SK-N-SH treated with all-trans-retinoic acid at 6 μM for 48 hours (cell line): ENCODE results near the gene RAB11FIP4.

Experiments used
- ATAC-seq: fragments of 200-7000 bp; cut with Tn5 transposase; 3 replicates; pipeline ENCODE4 v1.9.1; 2020; ENCODE audit warnings: mild to moderate bottlenecking, moderate library complexity
- ARNTL ChIP-seq: fragments of 450-650 bp; formaldehyde crosslinking; IDR thresholded peaks from 2 replicates; pipeline ENCODE4 v1.5.0; 2020; ENCODE audit warnings: low read depth, mild to moderate bottlenecking, moderate library complexity, borderline replicate concordance
- BACH2 ChIP-seq: fragments of 250-450 bp; sonication (Bioruptor Pico); IDR thresholded peaks from 2 replicates; pipeline ENCODE4 v1.9.0; 2021; ENCODE audit warnings: mild to moderate bottlenecking, borderline replicate concordance
- CSDC2 ChIP-seq: fragments of 250-450 bp; sonication (Bioruptor Pico); IDR thresholded peaks from 2 replicates; pipeline ENCODE4 v1.5.0; 2020; ENCODE audit warnings: mild to moderate bottlenecking, moderate library complexity
- ESRRG ChIP-seq: fragments of 250-450 bp; sonication (Bioruptor Pico); IDR thresholded peaks from 2 replicates; pipeline ENCODE4 v1.6.1; 2021; ENCODE audit warnings: mild to moderate bottlenecking
- GLIS3 ChIP-seq: fragments of 250-450 bp; sonication (Bioruptor Pico); IDR thresholded peaks from 2 replicates; pipeline ENCODE4 v1.5.0; 2020; ENCODE audit warnings: mild to moderate bottlenecking, moderate library complexity
- ISL1 ChIP-seq: fragments of 250-450 bp; sonication (Bioruptor Pico); IDR thresholded peaks from 2 replicates; pipeline ENCODE4 v2.1.2; 2022; ENCODE audit warnings: mild to moderate bottlenecking, moderate library complexity
- PPARA ChIP-seq: fragments of 250-450 bp; sonication (Bioruptor Pico); IDR thresholded peaks from 2 replicates; pipeline ENCODE4 v1.5.0; 2020; ENCODE audit warnings: mild to moderate bottlenecking, borderline replicate concordance
- RARB ChIP-seq: fragments of 250-450 bp; sonication (Bioruptor Pico); IDR thresholded peaks from 2 replicates; pipeline ENCODE4 v1.8.0; 2021; ENCODE audit warnings: mild to moderate bottlenecking, moderate library complexity
- SNAI2 ChIP-seq: fragments of 250-450 bp; sonication (Bioruptor Pico); IDR thresholded peaks from 2 replicates; pipeline ENCODE4 v1.5.0; 2020; ENCODE audit warnings: mild to moderate bottlenecking, moderate library complexity
- TCF4 ChIP-seq: fragments of 250-450 bp; sonication (Bioruptor Pico); IDR thresholded peaks from 2 replicates; pipeline ENCODE4 v1.8.0; 2021; ENCODE audit warnings: mild to moderate bottlenecking, moderate library complexity, borderline replicate concordance
- TOX ChIP-seq: fragments of 250-450 bp; sonication (Bioruptor Pico); IDR thresholded peaks from 2 replicates; pipeline ENCODE4 v1.8.0; 2021; ENCODE audit warnings: mild to moderate bottlenecking, moderate library complexity, borderline replicate concordance
- ZC3H10 ChIP-seq: fragments of 250-450 bp; sonication (Bioruptor Pico); IDR thresholded peaks from 2 replicates; pipeline ENCODE4 v1.5.1; 2021; ENCODE audit warnings: mild to moderate bottlenecking, moderate library complexity
- ZFP3 ChIP-seq: fragments of 250-450 bp; sonication (Bioruptor Pico); IDR thresholded peaks from 2 replicates; pipeline ENCODE4 v1.5.0; 2020; ENCODE audit warnings: mild to moderate bottlenecking, moderate library complexity
- ZFP30 ChIP-seq: fragments of 450-650 bp; formaldehyde crosslinking; IDR thresholded peaks from 2 replicates; pipeline ENCODE4 v1.5.0; 2022; ENCODE audit warnings: mild to moderate bottlenecking, moderate library complexity
- ZNF565 ChIP-seq: fragments of 450-650 bp; formaldehyde crosslinking; conservative IDR thresholded peaks from 2 replicates; pipeline ENCODE4 v1.5.0; 2020; ENCODE audit warnings: low read depth, mild to moderate bottlenecking, moderate library complexity
- ZNF70 ChIP-seq: fragments of 450-650 bp; formaldehyde crosslinking; IDR thresholded peaks from 2 replicates; pipeline ENCODE4 v1.5.0; 2020; ENCODE audit warnings: mild to moderate bottlenecking, moderate library complexity
- TF ChIP-seq, protein P1 (sequence below): fragments of 250-450 bp; sonication (Bioruptor Pico); IDR thresholded peaks from 2 replicates; pipeline ENCODE4 v1.8.0; 2020; ENCODE audit warnings: mild to moderate bottlenecking, moderate library complexity, borderline replicate concordance
- TF ChIP-seq, protein P2 (sequence below): fragments of 250-450 bp; sonication (Bioruptor Pico); IDR thresholded peaks from 2 replicates; pipeline ENCODE4 v1.8.0; 2021; ENCODE audit warnings: low read depth, mild to moderate bottlenecking, moderate library complexity, borderline replicate concordance
- TF ChIP-seq, protein P3 (sequence below): fragments of 250-450 bp; sonication (Bioruptor Pico); IDR thresholded peaks from 2 replicates; pipeline ENCODE4 v1.5.0; 2020; ENCODE audit warnings: mild to moderate bottlenecking, moderate library complexity
- TF ChIP-seq, protein P4 (sequence below): fragments of 250-450 bp; sonication (Bioruptor Pico); IDR thresholded peaks from 2 replicates; pipeline ENCODE4 v1.5.1; 2021; ENCODE audit warnings: mild to moderate bottlenecking, moderate library complexity

RAB11FIP4 gene

DNA sequence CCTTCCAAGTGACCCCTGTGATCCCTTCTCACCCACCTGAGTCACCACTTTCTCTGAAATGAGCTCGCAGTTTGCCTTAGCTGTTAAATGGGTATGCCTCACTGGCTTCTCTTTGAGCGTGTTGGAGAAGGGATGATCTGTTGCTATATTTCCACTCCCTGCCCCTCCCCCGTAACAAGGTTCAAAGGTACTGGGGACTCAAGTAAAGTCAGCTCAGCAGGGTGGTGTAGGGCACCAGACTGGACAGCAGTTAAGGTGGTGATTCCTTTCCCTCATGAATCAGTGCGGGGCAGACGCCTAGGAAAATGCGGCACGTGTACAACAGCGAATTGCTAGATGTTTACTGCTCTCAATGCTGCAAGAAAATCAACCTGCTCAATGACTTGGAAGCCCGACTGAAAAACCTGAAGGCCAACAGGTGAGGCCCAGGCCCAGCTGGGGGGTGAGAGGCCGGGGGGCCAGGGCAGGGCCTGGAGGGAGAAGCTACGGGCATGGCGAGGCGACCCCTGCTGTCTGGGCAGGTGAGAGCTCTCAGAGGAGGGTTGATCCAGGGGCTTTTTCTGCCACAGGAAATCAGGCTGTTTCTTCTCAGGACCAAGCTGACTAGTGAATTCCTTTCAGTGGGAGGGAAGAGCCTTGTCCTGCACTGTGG, 130.3 kb downstream of the RAB11FIP4 start (continued):
- TF ChIP-seq, protein P1, sequence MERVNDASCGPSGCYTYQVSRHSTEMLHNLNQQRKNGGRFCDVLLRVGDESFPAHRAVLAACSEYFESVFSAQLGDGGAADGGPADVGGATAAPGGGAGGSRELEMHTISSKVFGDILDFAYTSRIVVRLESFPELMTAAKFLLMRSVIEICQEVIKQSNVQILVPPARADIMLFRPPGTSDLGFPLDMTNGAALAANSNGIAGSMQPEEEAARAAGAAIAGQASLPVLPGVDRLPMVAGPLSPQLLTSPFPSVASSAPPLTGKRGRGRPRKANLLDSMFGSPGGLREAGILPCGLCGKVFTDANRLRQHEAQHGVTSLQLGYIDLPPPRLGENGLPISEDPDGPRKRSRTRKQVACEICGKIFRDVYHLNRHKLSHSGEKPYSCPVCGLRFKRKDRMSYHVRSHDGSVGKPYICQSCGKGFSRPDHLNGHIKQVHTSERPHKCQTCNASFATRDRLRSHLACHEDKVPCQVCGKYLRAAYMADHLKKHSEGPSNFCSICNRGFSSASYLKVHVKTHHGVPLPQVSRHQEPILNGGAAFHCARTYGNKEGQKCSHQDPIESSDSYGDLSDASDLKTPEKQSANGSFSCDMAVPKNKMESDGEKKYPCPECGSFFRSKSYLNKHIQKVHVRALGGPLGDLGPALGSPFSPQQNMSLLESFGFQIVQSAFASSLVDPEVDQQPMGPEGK (CRISPR knock-in tag): no peak
- TF ChIP-seq ZNF70 (CRISPR knock-in tag): no peak
- TF ChIP-seq TCF4: no peak
- TF ChIP-seq GLIS3 (CRISPR knock-in tag): no peak
- TF ChIP-seq ISL1: no peak

DNA sequence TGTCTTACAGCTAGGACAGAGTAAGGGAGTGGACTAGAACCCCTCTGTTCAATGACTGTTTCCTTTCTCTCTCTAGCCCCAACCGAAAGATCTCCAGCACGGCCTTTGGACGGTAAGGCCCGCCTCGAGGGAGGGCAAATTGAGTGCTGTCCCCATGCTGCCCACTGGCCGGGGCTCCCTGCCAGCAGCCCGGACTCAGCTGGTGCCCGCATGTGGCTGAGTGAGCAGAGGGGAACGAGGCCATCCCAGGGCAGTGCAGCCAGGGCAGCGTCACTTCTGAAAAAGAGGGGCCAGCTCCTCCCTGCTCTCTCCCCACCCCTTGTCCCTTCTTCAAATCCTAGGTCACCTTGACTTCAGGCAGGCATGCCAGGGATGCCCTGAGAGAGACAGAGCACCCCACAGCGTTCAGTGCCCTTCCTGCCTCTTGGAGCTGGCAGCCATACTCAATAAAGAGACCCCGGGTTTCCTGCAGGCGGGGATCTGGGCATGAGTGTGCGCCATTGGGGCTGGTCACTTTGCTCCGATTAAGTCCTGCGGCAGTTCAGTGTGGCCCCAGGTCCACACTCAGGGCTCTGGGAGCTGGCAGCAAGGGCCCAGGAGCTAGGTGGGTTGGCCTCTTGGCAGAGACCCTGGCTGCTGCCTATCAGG, 130.9 kb downstream of the RAB11FIP4 start:
- no peak for ATAC-seq
- TF ChIP-seq BACH2 (CRISPR knock-in tag) (no peak), SNAI2 (CRISPR knock-in tag) (no peak), ZNF565 (CRISPR knock-in tag) (no peak), TOX (CRISPR knock-in tag) (no peak), ARNTL (CRISPR knock-in tag) (no peak), ZC3H10 (CRISPR knock-in tag) (no peak), GLIS3 (CRISPR knock-in tag) (no peak), RARB (CRISPR knock-in tag) (no peak), ZNF70 (CRISPR knock-in tag) (no peak), TCF4 (no peak), PPARA (no peak), CSDC2 (CRISPR knock-in tag) (no peak), ZFP3 (CRISPR knock-in tag) (no peak)
- TF ChIP-seq, protein P1 (CRISPR knock-in tag): no peak
- TF ChIP-seq, protein P2, sequence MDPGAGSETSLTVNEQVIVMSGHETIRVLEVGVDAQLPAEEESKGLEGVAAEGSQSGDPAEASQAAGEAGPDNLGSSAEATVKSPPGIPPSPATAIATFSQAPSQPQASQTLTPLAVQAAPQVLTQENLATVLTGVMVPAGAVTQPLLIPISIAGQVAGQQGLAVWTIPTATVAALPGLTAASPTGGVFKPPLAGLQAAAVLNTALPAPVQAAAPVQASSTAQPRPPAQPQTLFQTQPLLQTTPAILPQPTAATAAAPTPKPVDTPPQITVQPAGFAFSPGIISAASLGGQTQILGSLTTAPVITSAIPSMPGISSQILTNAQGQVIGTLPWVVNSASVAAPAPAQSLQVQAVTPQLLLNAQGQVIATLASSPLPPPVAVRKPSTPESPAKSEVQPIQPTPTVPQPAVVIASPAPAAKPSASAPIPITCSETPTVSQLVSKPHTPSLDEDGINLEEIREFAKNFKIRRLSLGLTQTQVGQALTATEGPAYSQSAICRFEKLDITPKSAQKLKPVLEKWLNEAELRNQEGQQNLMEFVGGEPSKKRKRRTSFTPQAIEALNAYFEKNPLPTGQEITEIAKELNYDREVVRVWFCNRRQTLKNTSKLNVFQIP (CRISPR knock-in tag): no peak
- TF ChIP-seq, protein P3, sequence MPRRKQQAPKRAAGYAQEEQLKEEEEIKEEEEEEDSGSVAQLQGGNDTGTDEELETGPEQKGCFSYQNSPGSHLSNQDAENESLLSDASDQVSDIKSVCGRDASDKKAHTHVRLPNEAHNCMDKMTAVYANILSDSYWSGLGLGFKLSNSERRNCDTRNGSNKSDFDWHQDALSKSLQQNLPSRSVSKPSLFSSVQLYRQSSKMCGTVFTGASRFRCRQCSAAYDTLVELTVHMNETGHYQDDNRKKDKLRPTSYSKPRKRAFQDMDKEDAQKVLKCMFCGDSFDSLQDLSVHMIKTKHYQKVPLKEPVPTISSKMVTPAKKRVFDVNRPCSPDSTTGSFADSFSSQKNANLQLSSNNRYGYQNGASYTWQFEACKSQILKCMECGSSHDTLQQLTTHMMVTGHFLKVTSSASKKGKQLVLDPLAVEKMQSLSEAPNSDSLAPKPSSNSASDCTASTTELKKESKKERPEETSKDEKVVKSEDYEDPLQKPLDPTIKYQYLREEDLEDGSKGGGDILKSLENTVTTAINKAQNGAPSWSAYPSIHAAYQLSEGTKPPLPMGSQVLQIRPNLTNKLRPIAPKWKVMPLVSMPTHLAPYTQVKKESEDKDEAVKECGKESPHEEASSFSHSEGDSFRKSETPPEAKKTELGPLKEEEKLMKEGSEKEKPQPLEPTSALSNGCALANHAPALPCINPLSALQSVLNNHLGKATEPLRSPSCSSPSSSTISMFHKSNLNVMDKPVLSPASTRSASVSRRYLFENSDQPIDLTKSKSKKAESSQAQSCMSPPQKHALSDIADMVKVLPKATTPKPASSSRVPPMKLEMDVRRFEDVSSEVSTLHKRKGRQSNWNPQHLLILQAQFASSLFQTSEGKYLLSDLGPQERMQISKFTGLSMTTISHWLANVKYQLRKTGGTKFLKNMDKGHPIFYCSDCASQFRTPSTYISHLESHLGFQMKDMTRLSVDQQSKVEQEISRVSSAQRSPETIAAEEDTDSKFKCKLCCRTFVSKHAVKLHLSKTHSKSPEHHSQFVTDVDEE (CRISPR knock-in tag): no peak
- TF ChIP-seq, protein P4, sequence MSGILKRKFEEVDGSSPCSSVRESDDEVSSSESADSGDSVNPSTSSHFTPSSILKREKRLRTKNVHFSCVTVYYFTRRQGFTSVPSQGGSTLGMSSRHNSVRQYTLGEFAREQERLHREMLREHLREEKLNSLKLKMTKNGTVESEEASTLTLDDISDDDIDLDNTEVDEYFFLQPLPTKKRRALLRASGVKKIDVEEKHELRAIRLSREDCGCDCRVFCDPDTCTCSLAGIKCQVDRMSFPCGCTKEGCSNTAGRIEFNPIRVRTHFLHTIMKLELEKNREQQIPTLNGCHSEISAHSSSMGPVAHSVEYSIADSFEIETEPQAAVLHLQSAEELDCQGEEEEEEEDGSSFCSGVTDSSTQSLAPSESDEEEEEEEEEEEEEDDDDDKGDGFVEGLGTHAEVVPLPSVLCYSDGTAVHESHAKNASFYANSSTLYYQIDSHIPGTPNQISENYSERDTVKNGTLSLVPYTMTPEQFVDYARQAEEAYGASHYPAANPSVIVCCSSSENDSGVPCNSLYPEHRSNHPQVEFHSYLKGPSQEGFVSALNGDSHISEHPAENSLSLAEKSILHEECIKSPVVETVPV (CRISPR knock-in tag): no peak
- TF ChIP-seq, all 23 proteins: peak for 0

DNA sequence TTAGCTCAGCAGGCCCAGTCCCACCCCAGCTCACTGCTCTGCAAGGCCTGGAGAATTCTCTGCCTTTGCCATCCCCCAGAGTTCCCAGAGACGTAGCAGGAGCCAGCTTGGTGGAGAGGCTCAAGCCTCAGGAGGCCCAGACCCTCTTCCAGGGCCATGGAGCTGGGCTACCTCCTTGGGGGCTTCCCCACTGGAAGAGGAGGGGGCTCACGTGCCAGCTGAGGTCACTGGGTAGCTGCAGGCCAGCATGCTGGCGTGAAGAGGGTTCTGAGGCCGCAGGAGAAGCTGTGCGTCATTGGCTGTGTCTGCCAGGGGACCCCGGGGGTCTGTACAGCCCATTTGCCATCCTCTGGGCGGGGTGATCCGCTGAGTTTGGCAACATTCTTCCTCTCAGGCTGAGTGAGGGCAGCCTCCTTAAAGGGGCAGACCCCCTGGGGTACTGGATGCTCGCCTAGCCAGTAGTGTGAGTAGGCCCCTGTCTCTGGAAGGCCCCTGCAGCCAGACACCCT, 131.6 kb downstream of the RAB11FIP4 start:
- no peak for ATAC-seq
- TF ChIP-seq, protein P3 (CRISPR knock-in tag): no peak
- TF ChIP-seq ZNF70 (CRISPR knock-in tag) (no peak), ZFP3 (CRISPR knock-in tag) (no peak), ESRRG (CRISPR knock-in tag) (no peak), ZC3H10 (CRISPR knock-in tag) (no peak), ZFP30 (CRISPR knock-in tag) (no peak), ARNTL (CRISPR knock-in tag) (no peak), ZNF565 (CRISPR knock-in tag) (no peak)
- TF ChIP-seq, protein P2 (CRISPR knock-in tag): no peak
